Esophagus muscularis mucosa (tissue), 4 donors: Measurements from ENCODE around the gene DDX18.

Experiments
- EP300 ChIP-seq: sonication (generic); formaldehyde crosslinking; IDR thresholded peaks from one replicate; pipeline ENCODE4 v1.6.1; 2017; ENCODE audit warnings: antibody characterized with exemption
- POLR2A ChIP-seq: fragments of 450-650 bp; IDR thresholded peaks from one replicate; pipeline ENCODE4 v1.6.1; 2017; ENCODE audit warnings: antibody characterized with exemption, moderate library complexity, mild to moderate bottlenecking, low read depth
- POLR2AphosphoS5 ChIP-seq, 2 donors: sonication (generic); formaldehyde crosslinking; IDR thresholded peaks; one replicate each; pipeline ENCODE4 v1.6.1; 2017; ENCODE audit warnings: antibody characterized with exemption in 2 of 2
- TF ChIP-seq, protein P1 (sequence below), 3 experiments: fragments of 200-600 bp in 2 of 3; fragments of 450-650 bp in 1 of 3; sonication (generic) in 2 of 3; IDR thresholded peaks; one replicate each; pipeline ENCODE4 v1.5.1; 2017 to 2019; ENCODE audit warnings: antibody characterized with exemption in 3 of 3, mild to moderate bottlenecking in 2 of 3, moderate library complexity in 1 of 3

DNA sequence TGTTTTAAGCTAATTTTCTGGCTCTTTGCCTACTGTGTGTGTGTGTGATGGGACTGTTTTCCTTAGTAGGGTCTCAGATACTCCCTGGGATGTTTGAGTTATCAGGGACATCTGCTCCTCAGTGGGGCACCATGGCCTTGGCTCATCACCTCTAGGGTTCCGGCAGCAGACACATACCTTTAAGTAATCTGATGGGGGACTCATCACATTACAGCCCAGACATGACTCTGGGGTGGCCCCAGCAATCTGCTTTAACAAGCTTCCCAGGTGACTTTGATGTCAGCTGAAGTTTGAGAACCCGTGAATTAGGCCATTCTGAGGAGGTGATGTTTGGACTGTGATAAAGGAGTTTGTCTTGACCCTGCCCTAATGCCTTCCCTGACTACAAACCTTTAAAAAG, 38.8 kb downstream of the DDX18 start:
- TF ChIP-seq, protein P1, sequence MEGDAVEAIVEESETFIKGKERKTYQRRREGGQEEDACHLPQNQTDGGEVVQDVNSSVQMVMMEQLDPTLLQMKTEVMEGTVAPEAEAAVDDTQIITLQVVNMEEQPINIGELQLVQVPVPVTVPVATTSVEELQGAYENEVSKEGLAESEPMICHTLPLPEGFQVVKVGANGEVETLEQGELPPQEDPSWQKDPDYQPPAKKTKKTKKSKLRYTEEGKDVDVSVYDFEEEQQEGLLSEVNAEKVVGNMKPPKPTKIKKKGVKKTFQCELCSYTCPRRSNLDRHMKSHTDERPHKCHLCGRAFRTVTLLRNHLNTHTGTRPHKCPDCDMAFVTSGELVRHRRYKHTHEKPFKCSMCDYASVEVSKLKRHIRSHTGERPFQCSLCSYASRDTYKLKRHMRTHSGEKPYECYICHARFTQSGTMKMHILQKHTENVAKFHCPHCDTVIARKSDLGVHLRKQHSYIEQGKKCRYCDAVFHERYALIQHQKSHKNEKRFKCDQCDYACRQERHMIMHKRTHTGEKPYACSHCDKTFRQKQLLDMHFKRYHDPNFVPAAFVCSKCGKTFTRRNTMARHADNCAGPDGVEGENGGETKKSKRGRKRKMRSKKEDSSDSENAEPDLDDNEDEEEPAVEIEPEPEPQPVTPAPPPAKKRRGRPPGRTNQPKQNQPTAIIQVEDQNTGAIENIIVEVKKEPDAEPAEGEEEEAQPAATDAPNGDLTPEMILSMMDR (IDR thresholded peaks at IDR 0.05), result no peak
- TF ChIP-seq EP300 (no peak), POLR2AphosphoS5 (IDR thresholded peaks at IDR 0.05) (no peak), POLR2A (no peak)
